HEK293 (cell line): ENCODE data around the gene CHCHD6.

Experiments used
- ATF2 ChIP-seq: fragments of 450-650 bp; formaldehyde crosslinking; IDR thresholded peaks from 2 replicates; pipeline ENCODE4 v1.5.1; 2016; ENCODE audit warnings: missing biosample characterization, missing genetic modification characterization, low read depth
- HOXA7 ChIP-seq: sonication (generic); formaldehyde crosslinking; IDR thresholded peaks from 2 replicates; pipeline ENCODE4 v1.8.1; 2022; ENCODE audit warnings: missing genetic modification reagents, borderline replicate concordance
- ZNF138 ChIP-seq: fragments of 450-650 bp; formaldehyde crosslinking; IDR thresholded peaks from 2 replicates; pipeline ENCODE4 v1.5.1; 2016; ENCODE audit warnings: missing biosample characterization, missing genetic modification characterization, borderline replicate concordance
- ZNF175 ChIP-seq: fragments of 450-650 bp; formaldehyde crosslinking; IDR thresholded peaks from 2 replicates; pipeline ENCODE4 v1.5.1; 2016; ENCODE audit warnings: missing biosample characterization, missing genetic modification characterization
- ZNF292 ChIP-seq: fragments of 450-650 bp; formaldehyde crosslinking; IDR thresholded peaks from 2 replicates; pipeline ENCODE4 v1.5.1; 2016; ENCODE audit warnings: low read depth, missing biosample characterization, missing genetic modification characterization, borderline replicate concordance
- ZNF449 ChIP-seq: fragments of 450-650 bp; formaldehyde crosslinking; IDR thresholded peaks from 2 replicates; pipeline ENCODE4 v1.5.1; 2017; ENCODE audit warnings: missing biosample characterization, mild to moderate bottlenecking, missing genetic modification characterization, moderate library complexity
- ZNF76 ChIP-seq: fragments of 450-650 bp; formaldehyde crosslinking; IDR thresholded peaks from 2 replicates; pipeline ENCODE4; 2016; ENCODE audit warnings: low read depth, missing biosample characterization, missing genetic modification characterization, borderline replicate concordance
- ZNF843 ChIP-seq: fragments of 450-650 bp; formaldehyde crosslinking; IDR thresholded peaks from 2 replicates; pipeline ENCODE4 v1.5.1; 2016; ENCODE audit warnings: missing biosample characterization, missing genetic modification characterization
- ZSCAN5A ChIP-seq: fragments of 450-650 bp; formaldehyde crosslinking; IDR thresholded peaks from 2 replicates; pipeline ENCODE4 v1.5.1; 2016; ENCODE audit warnings: missing biosample characterization, missing genetic modification characterization
- TF ChIP-seq, protein P1 (sequence below): fragments of 450-650 bp; formaldehyde crosslinking; IDR thresholded peaks from 2 replicates; pipeline ENCODE4 v1.5.1; 2016; ENCODE audit warnings: missing biosample characterization, missing genetic modification characterization, borderline replicate concordance
- TF ChIP-seq, protein P2 (sequence below): fragments of 450-650 bp; formaldehyde crosslinking; IDR thresholded peaks from 2 replicates; pipeline ENCODE4 v1.5.1; 2016; ENCODE audit warnings: missing biosample characterization, missing genetic modification characterization
- TF ChIP-seq, protein P3 (sequence below): fragments of 450-650 bp; formaldehyde crosslinking; IDR thresholded peaks from 2 replicates; pipeline ENCODE4 v1.5.1; 2016; ENCODE audit warnings: missing biosample characterization, missing genetic modification characterization

DNA sequence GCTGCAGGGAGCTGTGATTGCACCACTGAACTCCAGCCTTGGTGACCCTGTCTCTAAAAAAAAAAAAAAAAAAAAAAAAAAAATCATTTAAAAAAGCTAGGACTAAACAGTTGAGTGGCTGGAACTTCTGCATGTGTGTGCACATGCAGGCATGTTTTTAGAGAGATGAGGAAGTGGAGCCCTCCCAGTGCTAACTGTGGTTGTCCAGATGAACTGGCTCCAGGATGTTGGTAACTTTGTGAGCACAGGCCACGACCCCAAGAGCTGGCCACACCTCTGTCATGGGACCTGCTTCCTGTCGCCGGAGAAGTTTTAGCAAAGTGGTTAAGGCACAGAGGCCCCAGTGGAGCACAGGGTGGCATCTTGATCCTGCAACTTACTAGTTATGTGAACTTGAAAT lies 27.0 kb downstream of the CHCHD6 start:
- TF ChIP-seq ZSCAN5A (tag by site-specific recombination) = no peak
- TF ChIP-seq, protein P1, sequence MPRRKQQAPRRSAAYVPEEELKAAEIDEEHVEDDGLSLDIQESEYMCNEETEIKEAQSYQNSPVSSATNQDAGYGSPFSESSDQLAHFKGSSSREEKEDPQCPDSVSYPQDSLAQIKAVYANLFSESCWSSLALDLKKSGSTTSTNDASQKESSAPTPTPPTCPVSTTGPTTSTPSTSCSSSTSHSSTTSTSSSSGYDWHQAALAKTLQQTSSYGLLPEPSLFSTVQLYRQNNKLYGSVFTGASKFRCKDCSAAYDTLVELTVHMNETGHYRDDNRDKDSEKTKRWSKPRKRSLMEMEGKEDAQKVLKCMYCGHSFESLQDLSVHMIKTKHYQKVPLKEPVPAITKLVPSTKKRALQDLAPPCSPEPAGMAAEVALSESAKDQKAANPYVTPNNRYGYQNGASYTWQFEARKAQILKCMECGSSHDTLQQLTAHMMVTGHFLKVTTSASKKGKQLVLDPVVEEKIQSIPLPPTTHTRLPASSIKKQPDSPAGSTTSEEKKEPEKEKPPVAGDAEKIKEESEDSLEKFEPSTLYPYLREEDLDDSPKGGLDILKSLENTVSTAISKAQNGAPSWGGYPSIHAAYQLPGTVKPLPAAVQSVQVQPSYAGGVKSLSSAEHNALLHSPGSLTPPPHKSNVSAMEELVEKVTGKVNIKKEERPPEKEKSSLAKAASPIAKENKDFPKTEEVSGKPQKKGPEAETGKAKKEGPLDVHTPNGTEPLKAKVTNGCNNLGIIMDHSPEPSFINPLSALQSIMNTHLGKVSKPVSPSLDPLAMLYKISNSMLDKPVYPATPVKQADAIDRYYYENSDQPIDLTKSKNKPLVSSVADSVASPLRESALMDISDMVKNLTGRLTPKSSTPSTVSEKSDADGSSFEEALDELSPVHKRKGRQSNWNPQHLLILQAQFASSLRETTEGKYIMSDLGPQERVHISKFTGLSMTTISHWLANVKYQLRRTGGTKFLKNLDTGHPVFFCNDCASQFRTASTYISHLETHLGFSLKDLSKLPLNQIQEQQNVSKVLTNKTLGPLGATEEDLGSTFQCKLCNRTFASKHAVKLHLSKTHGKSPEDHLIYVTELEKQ = no peak
- TF ChIP-seq ZNF843 (tag by site-specific recombination) = no peak
- TF ChIP-seq, protein P2, sequence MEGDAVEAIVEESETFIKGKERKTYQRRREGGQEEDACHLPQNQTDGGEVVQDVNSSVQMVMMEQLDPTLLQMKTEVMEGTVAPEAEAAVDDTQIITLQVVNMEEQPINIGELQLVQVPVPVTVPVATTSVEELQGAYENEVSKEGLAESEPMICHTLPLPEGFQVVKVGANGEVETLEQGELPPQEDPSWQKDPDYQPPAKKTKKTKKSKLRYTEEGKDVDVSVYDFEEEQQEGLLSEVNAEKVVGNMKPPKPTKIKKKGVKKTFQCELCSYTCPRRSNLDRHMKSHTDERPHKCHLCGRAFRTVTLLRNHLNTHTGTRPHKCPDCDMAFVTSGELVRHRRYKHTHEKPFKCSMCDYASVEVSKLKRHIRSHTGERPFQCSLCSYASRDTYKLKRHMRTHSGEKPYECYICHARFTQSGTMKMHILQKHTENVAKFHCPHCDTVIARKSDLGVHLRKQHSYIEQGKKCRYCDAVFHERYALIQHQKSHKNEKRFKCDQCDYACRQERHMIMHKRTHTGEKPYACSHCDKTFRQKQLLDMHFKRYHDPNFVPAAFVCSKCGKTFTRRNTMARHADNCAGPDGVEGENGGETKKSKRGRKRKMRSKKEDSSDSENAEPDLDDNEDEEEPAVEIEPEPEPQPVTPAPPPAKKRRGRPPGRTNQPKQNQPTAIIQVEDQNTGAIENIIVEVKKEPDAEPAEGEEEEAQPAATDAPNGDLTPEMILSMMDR (tag by site-specific recombination) = no peak
- TF ChIP-seq ZNF449 (tag by site-specific recombination) = no peak
- TF ChIP-seq ZNF175 (tag by site-specific recombination) = no peak
- TF ChIP-seq, protein P3, sequence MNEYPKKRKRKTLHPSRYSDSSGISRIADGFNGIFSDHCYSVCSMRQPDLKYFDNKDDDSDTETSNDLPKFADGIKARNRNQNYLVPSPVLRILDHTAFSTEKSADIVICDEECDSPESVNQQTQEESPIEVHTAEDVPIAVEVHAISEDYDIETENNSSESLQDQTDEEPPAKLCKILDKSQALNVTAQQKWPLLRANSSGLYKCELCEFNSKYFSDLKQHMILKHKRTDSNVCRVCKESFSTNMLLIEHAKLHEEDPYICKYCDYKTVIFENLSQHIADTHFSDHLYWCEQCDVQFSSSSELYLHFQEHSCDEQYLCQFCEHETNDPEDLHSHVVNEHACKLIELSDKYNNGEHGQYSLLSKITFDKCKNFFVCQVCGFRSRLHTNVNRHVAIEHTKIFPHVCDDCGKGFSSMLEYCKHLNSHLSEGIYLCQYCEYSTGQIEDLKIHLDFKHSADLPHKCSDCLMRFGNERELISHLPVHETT (tag by site-specific recombination) = no peak
- no peak for TF ChIP-seq ZNF292 (tag by site-specific recombination)
- no peak for TF ChIP-seq ATF2 (tag by site-specific recombination)
- TF ChIP-seq ZNF138 = no peak
- TF ChIP-seq HOXA7 (CRISPR knock-in tag) = no peak
- TF ChIP-seq ZNF76 = no peak
